HG02623 (cell line): ENCODE results near the gene SAP30L.

Experiments used
- ATAC-seq: cut with Tn5 transposase; IDR thresholded peaks from one replicate; pipeline ENCODE4 v1.9.1; 2021; ENCODE audit warnings: moderate library complexity; ENCODE audit not compliant: unreplicated experiment

The SAP30L gene

GRCh38 chr5:154418344-154418820 is 27.4 kb upstream of the SAP30L start:
- no peak for ATAC-seq

GRCh38 chr5:154419236-154419635 is 26.6 kb upstream of the SAP30L start:
- no peak for ATAC-seq

- no peak for ATAC-seq
Observed at GRCh38 chr5:154421868-154422267, 23.9 kb upstream of the SAP30L start.

DNA sequence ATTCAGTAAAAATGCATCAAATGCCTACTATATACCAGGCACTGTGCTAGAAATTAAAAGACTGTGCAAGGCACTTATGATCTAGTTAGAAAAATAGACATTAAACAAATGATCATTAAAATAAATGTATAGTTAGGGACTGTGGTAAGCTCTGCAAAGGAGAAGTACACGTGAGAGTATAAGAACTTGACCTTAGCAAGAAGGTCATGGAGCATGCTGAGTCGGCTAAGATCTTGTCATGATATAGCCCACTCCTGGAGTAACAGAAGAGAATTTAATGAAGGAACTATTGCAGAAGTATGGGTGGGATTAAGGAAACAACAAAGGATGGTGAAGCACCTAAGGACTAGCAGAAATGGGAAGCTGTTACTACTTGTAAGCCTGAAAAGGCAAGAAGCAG is 23.5 kb upstream of the SAP30L start:
- no peak for ATAC-seq

GRCh38 chr5:154428208-154428607 is 17.6 kb upstream of the SAP30L start:
- ATAC-seq = no peak

GRCh38 chr5:154429341-154429740 is 16.5 kb upstream of the SAP30L start:
- no peak for ATAC-seq

DNA sequence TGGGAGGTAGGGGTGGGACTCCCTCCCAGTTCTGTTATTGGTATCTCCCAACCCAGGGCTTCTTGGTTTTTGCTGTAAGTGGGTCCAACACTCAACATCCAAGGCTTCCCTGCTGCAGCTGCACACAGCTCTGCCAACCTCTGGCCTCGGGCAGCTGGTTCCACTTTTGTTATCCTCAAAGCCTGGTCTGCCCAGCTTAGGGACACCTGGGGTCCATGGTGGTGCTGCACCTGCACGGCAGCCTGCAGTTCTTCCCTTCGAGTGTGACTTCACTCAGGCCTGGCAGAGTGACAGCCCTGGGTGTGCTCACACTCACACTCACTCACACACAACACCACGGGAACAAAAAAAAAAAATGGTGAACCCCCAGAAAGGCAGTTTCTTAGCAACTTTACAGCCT is 15.3 kb upstream of the SAP30L start:
- ATAC-seq = no peak

GRCh38 chr5:154430961-154431630 is 14.7 kb upstream of the SAP30L start:
- no peak for ATAC-seq

DNA sequence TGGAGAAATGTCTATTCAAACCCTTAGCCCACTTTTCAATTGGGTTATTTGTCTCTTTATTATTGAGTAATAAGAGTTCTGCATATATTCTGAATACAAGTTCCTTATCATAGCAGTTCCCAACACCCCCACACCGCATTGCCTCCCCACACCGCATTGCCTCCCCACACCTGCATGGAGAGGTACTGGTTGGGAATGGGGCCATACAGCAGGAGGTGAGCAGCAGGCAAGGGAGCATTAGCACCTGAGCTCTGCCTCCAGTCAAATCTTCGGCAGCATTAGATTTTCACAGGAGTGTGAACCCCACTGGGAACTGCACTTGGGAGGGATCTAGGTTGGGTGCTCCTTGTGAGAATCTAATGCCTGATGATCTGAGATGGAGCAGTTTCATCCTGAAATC is 10.6 kb upstream of the SAP30L start:
- ATAC-seq = no peak

DNA sequence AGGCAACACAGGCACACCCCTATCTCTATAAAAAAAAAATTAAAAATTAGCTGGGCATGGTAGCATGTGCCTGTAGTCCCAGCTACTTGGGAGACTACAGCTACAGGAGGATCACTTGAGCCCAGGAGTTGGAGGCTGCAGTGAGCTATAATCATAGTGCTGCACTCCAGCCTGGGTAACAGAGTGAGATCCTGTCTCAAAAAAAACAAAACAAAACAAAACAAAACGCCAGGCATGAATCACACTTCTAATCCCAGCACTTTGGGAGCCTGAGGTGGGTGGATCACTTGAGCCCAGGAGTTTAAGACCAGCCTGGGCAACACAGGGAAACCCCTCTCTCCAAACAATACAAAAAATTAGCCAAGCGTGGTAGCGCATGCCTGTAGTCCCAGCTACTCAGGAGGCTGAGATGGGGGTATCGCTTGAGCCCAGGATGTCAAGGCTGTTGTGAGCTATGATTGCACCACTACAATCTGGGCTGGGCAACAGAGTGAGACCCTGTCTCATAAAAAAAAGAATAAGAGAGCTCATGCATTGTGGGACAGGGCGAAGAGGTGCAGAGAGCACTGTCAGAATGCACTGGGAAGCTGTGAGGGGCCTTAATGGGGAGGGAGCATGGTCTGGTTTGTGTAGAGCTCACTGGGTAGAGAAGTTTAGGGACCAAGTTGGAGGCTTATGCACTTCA is 8.4 kb upstream of the SAP30L start:
- no peak for ATAC-seq

DNA sequence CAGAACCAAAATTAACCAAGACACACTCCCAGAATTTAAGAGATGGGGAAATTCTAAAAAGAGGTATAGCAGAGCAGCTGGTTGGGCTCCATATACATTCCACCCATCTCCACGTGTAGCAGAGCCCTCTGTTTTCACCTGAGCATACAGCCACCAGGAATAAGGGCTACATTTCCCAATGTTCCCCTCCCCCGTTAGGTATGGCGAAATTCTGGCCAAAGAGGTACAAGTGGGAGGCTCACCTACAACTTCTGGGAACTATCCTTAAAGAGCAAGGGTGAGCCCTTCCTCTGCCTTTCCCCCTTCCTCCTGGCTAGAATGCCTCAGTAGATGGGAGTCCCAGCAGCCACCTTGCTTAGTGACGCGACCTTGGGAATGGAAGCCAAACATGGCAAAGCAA is 5.3 kb upstream of the SAP30L start:
- ATAC-seq = no peak

- no peak for ATAC-seq
Observed at GRCh38 chr5:154442801-154443200, 3.0 kb upstream of the SAP30L start.

- no peak for ATAC-seq
Observed at GRCh38 chr5:154444556-154445421, 1.0 kb upstream of the SAP30L start.

DNA sequence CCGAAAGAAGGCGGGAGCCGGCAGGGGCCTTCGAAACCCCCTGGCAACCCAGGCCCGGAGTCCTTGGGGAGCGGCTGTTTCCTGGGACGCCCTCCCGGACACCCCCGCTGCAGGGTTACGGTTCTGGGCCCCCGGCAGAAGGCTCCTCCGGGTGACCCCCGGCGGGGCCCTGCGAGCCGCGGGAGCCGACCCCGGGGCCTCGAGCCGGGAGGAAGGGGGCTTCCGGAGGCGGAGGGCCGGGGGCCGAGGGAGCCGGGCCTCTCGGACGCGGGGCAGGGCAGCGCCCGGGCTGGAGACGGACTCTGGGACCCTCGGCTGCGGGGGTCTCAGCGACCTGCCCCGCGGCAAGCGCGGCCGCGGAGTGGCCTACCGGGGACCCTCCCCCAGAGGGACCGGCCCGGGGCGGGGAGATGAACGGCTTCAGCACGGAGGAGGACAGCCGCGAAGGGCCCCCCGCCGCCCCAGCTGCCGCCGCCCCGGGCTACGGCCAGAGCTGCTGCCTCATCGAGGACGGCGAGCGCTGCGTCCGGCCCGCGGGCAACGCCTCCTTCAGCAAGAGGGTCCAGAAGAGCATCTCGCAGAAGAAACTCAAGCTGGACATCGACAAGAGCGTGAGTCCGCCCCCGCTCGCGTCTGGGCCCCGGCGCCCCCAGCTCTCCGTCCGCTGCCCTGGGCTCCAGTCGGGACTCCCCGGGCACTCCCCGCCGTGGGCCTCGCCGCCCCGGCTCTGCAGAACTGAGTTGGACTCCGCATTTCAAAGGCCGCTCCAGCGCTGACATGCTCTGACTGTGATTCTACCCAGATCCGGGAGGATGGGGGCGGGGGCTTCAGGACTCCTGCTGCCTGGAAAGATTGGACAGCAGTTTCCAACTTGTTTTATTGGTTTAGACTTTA is 645 bp downstream of the SAP30L start:
- ATAC-seq = peak; percentile 14

GRCh38 chr5:154447089-154447725 is 1.4 kb downstream of the SAP30L start:
- no peak for ATAC-seq

DNA sequence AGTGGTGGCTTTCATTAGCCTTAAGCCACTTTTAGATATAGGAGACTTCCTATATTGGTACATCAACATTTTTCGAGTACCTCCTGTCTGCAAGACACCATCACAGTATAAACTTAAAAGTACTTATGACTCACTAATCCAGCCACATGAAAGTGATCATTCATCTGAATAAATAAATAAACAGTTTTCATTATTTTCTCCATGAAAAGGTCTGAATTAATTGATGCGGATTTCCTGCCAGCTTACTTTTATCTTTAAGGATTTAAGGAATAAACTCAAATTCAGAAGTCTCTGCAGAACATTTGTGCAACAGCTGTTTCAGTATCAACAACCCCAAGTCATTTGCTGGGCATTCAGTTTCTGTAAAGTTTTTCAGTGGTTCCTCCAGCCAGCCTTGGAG is 4.0 kb downstream of the SAP30L start:
- no peak for ATAC-seq

DNA sequence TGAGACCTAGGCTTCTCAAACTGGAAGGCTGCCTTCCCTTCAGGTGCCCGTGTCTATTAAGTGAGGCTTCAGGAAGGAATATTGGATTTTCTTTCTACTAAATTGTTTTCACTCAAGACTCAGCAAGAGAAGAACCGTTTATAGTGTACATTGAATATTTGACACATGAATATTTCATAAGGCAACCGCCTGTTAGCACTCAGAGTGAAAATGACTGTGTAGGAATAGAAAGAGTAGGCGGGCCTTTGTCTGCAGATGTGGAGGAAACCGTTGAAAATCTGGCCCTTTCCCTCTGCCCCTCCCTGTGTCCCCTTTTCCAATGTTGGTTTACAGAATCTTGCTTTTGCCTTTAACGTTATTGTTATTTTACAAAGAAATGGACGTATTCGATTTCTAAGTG is 6.2 kb downstream of the SAP30L start:
- no peak for ATAC-seq

DNA sequence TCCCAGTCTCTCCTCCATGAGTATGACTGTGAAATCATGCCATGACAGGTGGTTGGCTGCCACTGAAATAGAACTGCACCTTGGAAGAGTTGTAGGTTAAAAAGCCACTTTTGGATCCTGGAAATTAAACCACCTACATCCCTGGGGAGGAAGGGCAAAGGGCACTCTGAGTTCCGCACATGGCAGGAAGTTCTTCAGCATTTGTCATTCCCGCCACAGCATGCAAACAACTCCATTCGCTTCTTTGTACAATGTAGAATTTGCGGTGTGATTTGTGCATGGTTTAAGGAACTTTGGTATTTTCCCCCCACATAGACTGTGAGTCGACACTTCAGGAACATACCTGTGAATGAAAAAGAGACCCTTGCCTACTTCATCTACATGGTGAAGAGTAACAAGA is 9.8 kb downstream of the SAP30L start:
- no peak for ATAC-seq

DNA sequence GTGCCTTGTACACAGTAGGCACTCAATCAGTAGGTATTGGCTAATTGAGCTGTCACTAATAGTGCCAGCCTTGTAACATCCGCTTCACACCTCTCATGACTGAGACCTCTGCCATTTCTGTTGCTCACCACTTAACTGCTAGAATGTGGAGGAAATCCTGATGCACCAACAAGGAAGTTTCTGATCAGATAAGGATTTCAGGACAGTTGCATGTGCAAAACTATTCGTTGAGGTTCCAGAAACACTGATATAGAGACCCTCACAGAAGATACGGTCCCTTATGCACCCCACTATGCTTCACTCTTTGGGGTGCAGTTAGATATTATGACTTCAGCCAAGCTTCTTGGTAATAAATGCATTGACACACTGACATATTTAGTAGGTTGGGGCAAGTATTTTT is 10.7 kb downstream of the SAP30L start:
- ATAC-seq = no peak

GRCh38 chr5:154459015-154459414 is 13.2 kb downstream of the SAP30L start:
- ATAC-seq = no peak
